Gastrocnemius medialis (tissue), 4 donors: ENCODE measurements around the gene SLC5A10. TPM values are rescaled to one million over a fixed set of nuclear protein-coding genes. Genes with fewer than 3 reads are reported as not detected.

ENCODE experiments used
- ATAC-seq, 2 donors: fragments of 150-250 bp; one replicate each; pipeline ENCODE4 v1.9.1; 2016
- DNase-seq, 2 donors: peaks; one replicate each; pipeline ENCODE4 v3.0.0-alpha.2; 2019
- H3K27ac ChIP-seq, 4 donors: fragments of 200-600 bp; sonication (generic); 1 replicate in 1 of 4; 2 replicates in 3 of 4; pipeline ENCODE4 v1.5.1; 2016 to 2018; ENCODE audit warnings: mild to moderate bottlenecking in 2 of 4, moderate library complexity in 1 of 4
- H3K27me3 ChIP-seq, 3 donors: fragments of 200-600 bp; sonication (generic) in 2 of 3; 1 replicate in 1 of 3; 2 replicates in 2 of 3; pipeline versions ENCODE4 v1.5.1 to v1.6.0; 2016 to 2019; ENCODE audit warnings: mild to moderate bottlenecking in 1 of 3, moderate library complexity in 1 of 3
- H3K36me3 ChIP-seq, 2 donors: fragments of 200-600 bp; sonication (generic) in 1 of 2; one replicate each; pipeline ENCODE4 v1.5.1; 2017 to 2018
- H3K4me1 ChIP-seq, 2 donors: fragments of 200-600 bp; sonication (generic) in 1 of 2; one replicate each; pipeline ENCODE4 v1.5.1; 2016 to 2017; ENCODE audit warnings: mild to moderate bottlenecking in 2 of 2
- H3K4me3 ChIP-seq, 4 donors: fragments of 200-600 bp; sonication (generic) in 3 of 4; 1 replicate in 1 of 4; 2 replicates in 3 of 4; pipeline ENCODE4 v1.5.1; 2016 to 2019; ENCODE audit warnings: mild to moderate bottlenecking in 2 of 4
- H3K9me3 ChIP-seq, 3 donors: fragments of 200-600 bp; sonication (generic) in 2 of 3; 1 replicate in 1 of 3; 2 replicates in 2 of 3; pipeline ENCODE4 v1.5.1; 2016 to 2019
- CTCF ChIP-seq, 5 experiments: fragments of 450-650 bp in 3 of 5; fragments of 200-600 bp in 2 of 5; sonication (generic) in 2 of 5; IDR thresholded peaks in 4 of 5; conservative IDR thresholded peaks in 1 of 5; 1 replicate in 4 of 5; 2 replicates in 1 of 5; pipeline ENCODE4 v1.5.1; 2016 to 2019; ENCODE audit warnings: antibody characterized with exemption in 5 of 5, mild to moderate bottlenecking in 3 of 5, moderate library complexity in 3 of 5
- POLR2A ChIP-seq, 2 donors: fragments of 450-650 bp; IDR thresholded peaks; one replicate each; pipeline ENCODE4 v1.6.1; 2017; ENCODE audit warnings: antibody characterized with exemption in 2 of 2, mild to moderate bottlenecking in 2 of 2, moderate library complexity in 2 of 2
- in situ Hi-C, 4 donors: fragments of 200-750 bp; cut with MboI; loops; one replicate each; pipeline versions ENCODE4 v1.15.0 to v1.8.0; 2017; ENCODE audit warnings: low sequenced_read_pairs in 4 of 4
- intact Hi-C: fragments of 100-400 bp; cut with DNase I; formaldehyde crosslinking; loops from one replicate; pipeline ENCODE4 v1.15.1; 2023; ENCODE audit warnings: low total_unique reads
- total RNA-seq, 4 donors: library from RNA; depleted of rRNA; stranded (reverse); fragments of >200 nt; gene quantifications; one replicate each; pipeline versions ENCODE4 v1.1.0 to v1.2.3, GENCODE V29; 2016

Gene SLC5A10
- total RNA-seq, 4 donors from 2014 or later: not detected

- H3K27me3 ChIP-seq: no peaks in the 10 kb centered on the region
- H3K4me3 ChIP-seq: no peak overlapping the region
- no peaks in the 10 kb centered on the region for H3K36me3 ChIP-seq
- no peaks in the 10 kb centered on the region for H3K4me1 ChIP-seq
- in situ Hi-C loops (loop anchor here in 2 of 4 donors (10.0 to 25.0 kb wide), 2 partner anchors 46 to 199 kb away; no protein-coding TSS in a partner anchor), intact Hi-C loops (no loop called here)
- no peak overlapping the region for H3K27ac ChIP-seq
- H3K9me3 ChIP-seq: no peaks in the 10 kb centered on the region
- no peak for ATAC-seq
- DNase-seq: no peak
- TF ChIP-seq POLR2A (IDR thresholded peaks at IDR 0.05) (no peak), CTCF (IDR thresholded peaks at IDR 0.05 in 4 of 5, conservative IDR thresholded peaks at IDR 0.05 in 1 of 5) (no peak)
Observed at GRCh38 chr17:19010729-19011505, 59.0 kb downstream of the SLC5A10 start.

GRCh38 chr17:19011581-19011980 lies 59.6 kb downstream of the SLC5A10 start:
- Histone ChIP-seq H3K4me1 (no peaks in the 10 kb centered on the region), H3K36me3 (no peaks in the 10 kb centered on the region), H3K9me3 (no peaks in the 10 kb centered on the region), H3K4me3 (no peak overlapping the region), H3K27me3 (no peaks in the 10 kb centered on the region), H3K27ac (no peak overlapping the region)
- in situ Hi-C loops (loop anchor here in 2 of 4 donors (10.0 to 25.0 kb wide), 2 partner anchors 47 to 199 kb away; no protein-coding TSS in a partner anchor), intact Hi-C loops (no loop called here)
- ATAC-seq (no peak), DNase-seq (no peak)
- no peak for TF ChIP-seq POLR2A (IDR thresholded peaks at IDR 0.05)
- TF ChIP-seq CTCF (IDR thresholded peaks at IDR 0.05 in 4 of 5, conservative IDR thresholded peaks at IDR 0.05 in 1 of 5): no peak

- Histone ChIP-seq H3K4me1 (no peaks in the 10 kb centered on the region), H3K9me3 (no peaks in the 10 kb centered on the region), H3K27me3 (no peaks in the 10 kb centered on the region), H3K36me3 (no peaks in the 10 kb centered on the region), H3K4me3 (no peak overlapping the region), H3K27ac (no peak overlapping the region)
- intact Hi-C loops: no loop called here
- no peak for TF ChIP-seq POLR2A (IDR thresholded peaks at IDR 0.05)
- no peak for TF ChIP-seq CTCF (IDR thresholded peaks at IDR 0.05 in 4 of 5, conservative IDR thresholded peaks at IDR 0.05 in 1 of 5)
- no peak for ATAC-seq
- no peak for DNase-seq
- in situ Hi-C loops: loop anchor here in 2 of 4 donors (10.0 to 25.0 kb wide), 2 partner anchors 48 to 200 kb away; no protein-coding TSS in a partner anchor
Observed at GRCh38 chr17:19012171-19013080, 60.5 kb downstream of the SLC5A10 start.

- TF ChIP-seq POLR2A (IDR thresholded peaks at IDR 0.05): no peak
- no peak for TF ChIP-seq CTCF (IDR thresholded peaks at IDR 0.05 in 4 of 5, conservative IDR thresholded peaks at IDR 0.05 in 1 of 5)
- H3K4me3 ChIP-seq: no peak overlapping the region
- H3K36me3 ChIP-seq: no peaks in the 10 kb centered on the region
- in situ Hi-C loops (loop anchor here in 2 of 4 donors (10.0 to 25.0 kb wide), 2 partner anchors 48 to 201 kb away; no protein-coding TSS in a partner anchor), intact Hi-C loops (no loop called here)
- no peak for ATAC-seq
- H3K27me3 ChIP-seq: no peaks in the 10 kb centered on the region
- no peak overlapping the region for H3K27ac ChIP-seq
- no peak for DNase-seq
- no peaks in the 10 kb centered on the region for H3K9me3 ChIP-seq
- H3K4me1 ChIP-seq: no peaks in the 10 kb centered on the region
Observed at GRCh38 chr17:19013226-19013625, 61.3 kb downstream of the SLC5A10 start.
